NB4 (cell line): ENCODE results near the gene SIX3.

Experiments used
- DNase-seq: peaks from one replicate; pipeline ENCODE4 v3.0.0; 2010; ENCODE audit warnings: low read depth
- H3K4me3 ChIP-seq: one replicate; pipeline ENCODE4 v1.5.1; 2011; ENCODE audit warnings: mild to moderate bottlenecking, low read depth, low read length, moderate library complexity
- CTCF ChIP-seq: IDR thresholded peaks from one replicate; pipeline ENCODE4 v1.5.1; 2012; ENCODE audit warnings: low read depth, low read length
- MYC ChIP-seq: IDR thresholded peaks from 2 replicates; pipeline ENCODE4 v1.6.1; 2011; ENCODE audit warnings: low read depth, low read length
- POLR2A ChIP-seq: IDR thresholded peaks from 2 replicates; pipeline ENCODE4 v1.6.1; 2011; ENCODE audit warnings: mild to moderate bottlenecking; ENCODE audit not compliant: insufficient read length; ENCODE audit errors: extremely low read depth
- TF ChIP-seq, protein P1 (sequence below): IDR thresholded peaks from 2 replicates; pipeline ENCODE4 v1.6.1; 2011; ENCODE audit warnings: low read depth, low read length

SIX3 gene

GRCh38 chr2:44941551-44942234 lies at the start of gene SIX3:
Gene SIX3, plus strand, starts transcription at chr2:44941702. Its CDS starts 403 bp downstream, at chr2:44942105.
- TF ChIP-seq POLR2A (no peak), MYC (no peak), CTCF (no peak)
- TF ChIP-seq, protein P1, sequence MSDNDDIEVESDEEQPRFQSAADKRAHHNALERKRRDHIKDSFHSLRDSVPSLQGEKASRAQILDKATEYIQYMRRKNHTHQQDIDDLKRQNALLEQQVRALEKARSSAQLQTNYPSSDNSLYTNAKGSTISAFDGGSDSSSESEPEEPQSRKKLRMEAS = no peak
- DNase-seq = peak; percentile 62
- no peak within 1 kb of the TSS for H3K4me3 ChIP-seq

- no peak for TF ChIP-seq MYC
- no peak for TF ChIP-seq POLR2A
- no peak for TF ChIP-seq CTCF
- TF ChIP-seq, protein P1 = no peak
- no peak for DNase-seq
- no peak overlapping the region for H3K4me3 ChIP-seq
These were observed 47.4 kb upstream of the SIX3 start for GRCh38 chr2:44894058-44894457.

GRCh38 chr2:44895061-44895460 lies 46.4 kb upstream of the SIX3 start:
- H3K4me3 ChIP-seq = no peak overlapping the region
- DNase-seq = no peak
- no peak for TF ChIP-seq POLR2A
- TF ChIP-seq CTCF = no peak
- no peak for TF ChIP-seq MYC
- TF ChIP-seq, protein P1 = no peak

DNA sequence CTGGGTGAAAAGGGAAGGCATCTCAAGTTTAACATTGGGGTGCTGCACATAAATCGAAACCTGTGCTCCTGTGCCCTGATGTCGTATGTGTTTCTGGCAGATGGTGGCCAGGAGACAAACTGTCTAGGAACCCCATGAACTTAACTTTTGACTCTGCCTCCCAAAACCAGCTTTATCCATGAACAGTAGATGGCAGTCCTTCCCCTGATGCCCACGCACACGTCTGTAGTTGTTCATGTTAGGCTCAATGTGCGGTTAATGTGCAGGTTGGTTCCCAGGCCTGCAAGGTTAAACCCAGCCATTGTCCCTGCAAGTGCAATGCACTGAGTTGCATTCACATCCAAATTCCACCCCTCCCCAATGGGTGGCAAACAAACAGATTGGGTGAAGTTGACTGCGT lies 44.1 kb upstream of the SIX3 start:
- DNase-seq = peak; percentile 47
- no peak overlapping the region for H3K4me3 ChIP-seq
- TF ChIP-seq POLR2A = no peak
- TF ChIP-seq CTCF = peak; percentile 36
- TF ChIP-seq, protein P1 = no peak
- TF ChIP-seq MYC = no peak

DNA sequence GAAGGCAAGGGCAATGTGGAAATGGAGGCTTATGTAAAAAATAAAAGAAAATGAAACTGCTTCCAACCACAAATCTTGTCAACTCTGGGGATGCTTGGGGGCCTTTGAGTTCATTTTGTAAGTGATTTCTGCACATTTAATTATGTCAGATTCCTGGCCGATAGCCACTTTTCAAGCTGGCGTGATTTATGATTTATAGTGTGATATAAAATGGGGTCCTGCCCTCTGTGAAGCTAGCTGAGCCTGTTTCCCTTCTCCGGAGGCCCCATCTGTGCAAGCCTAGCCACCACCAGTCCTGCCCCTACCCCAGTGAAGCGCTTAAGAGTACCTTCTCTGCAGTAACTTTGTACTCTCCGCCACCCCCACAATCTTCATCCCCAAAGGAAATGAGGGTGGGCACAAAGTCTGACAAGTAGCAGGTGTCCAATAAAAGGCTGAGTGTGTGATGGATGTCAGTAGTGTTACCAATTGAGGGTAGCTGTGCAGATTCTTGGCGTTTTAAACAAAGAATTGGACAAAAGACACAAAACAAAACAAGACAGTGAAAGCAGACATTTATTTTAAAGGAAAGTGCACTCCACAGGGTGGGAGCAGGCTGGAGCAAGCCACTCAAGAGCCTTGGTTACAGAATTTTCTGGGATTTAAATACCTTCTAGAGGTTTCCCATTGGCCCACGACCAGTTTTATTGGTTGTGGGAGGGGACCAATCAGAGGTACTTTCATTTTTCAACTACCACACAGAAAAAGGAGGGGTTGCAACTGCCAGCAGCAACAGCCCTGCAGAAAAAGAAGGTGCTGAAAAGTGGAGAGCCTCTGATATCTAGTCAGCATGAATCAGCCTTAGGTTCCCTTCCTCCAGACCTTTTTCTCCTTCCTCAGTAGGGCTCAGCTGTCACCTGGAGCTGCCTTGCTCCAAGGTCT lies 39.0 kb upstream of the SIX3 start:
- peak; percentile 33 for DNase-seq

More for the DNA sequence above, 39.0 kb upstream of the SIX3 start:
- TF ChIP-seq, protein P1 = no peak
- TF ChIP-seq CTCF (no peak), MYC (no peak), POLR2A (no peak)
- no peak overlapping the region for H3K4me3 ChIP-seq
